ENCODE measurements around the gene FGD4. TPM values are rescaled to one million over a fixed set of nuclear protein-coding genes. Genes with fewer than 3 reads are reported as not detected.

The FGD4 gene
- total and polyA plus RNA-seq, 4 donors: 16.2 to 49.0 (median 26.7) TPM

DNA sequence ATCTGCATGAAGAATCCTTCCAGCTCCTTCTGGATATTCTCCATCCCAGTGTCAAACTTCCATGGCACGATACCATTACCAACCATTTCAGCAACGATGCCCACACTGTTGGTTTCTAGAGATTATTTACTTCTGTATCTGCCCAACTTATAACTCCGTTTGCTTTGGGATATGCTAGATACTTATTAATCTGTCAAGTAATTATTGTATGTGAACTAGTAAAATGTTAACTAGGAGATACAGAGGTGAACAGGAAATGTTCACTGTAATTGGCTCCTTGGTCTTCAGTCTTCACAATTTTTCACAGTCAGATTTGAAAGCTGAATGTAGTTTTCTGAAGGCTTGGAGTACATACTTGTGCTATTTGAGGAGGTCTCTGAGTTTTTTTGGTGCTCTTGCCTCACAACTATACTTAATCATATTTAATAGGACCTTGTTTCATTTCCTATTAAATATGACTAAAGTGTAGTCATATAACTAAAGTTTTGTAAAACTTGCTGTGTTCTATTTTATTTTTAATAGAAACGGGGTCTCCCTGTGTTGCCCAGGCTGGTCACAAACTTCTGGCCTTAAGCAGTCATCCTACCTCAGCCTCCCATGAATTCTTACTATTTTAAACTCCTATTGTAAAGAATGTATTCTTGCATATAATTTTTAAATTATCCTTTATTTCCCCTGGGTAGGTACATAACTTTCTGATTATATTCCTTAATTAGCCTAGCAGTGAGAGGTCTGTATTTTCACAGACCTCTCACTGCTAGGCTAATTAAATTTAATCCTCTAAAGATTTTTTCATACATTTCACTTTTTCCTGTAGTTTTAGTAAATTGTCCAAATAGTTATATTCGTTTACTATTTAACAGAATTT, 79.7 kb downstream of the FGD4 start:
- DNase-seq (ENCODE audit: low read depth in 4 of 6, low spot score in 6 of 6): peak in 1 of 6 donors; percentile 81
- Histone ChIP-seq H3K36me3 (ENCODE audit: control insufficient read depth, insufficient read depth, low read length) (no peaks in the 10 kb centered on the region), H3K27me3 (ENCODE audit: control insufficient read depth, insufficient read depth, low read length) (no peaks in the 10 kb centered on the region), H3K4me3 (ENCODE audit: low read depth, low read length) (no peak overlapping the region), H3K27ac (ENCODE audit: low read depth, low read length) (no peak overlapping the region), H3K4me1 (ENCODE audit: control insufficient read depth, insufficient read depth, low read length) (no peaks in the 10 kb centered on the region), H3K9me3 (ENCODE audit: control insufficient read depth, insufficient read depth, low read length) (no peaks in the 10 kb centered on the region)
- no CpG with 5 or more reads among the region's 5 CpGs for WGBS (ENCODE audit: insufficient coverage)

DNA sequence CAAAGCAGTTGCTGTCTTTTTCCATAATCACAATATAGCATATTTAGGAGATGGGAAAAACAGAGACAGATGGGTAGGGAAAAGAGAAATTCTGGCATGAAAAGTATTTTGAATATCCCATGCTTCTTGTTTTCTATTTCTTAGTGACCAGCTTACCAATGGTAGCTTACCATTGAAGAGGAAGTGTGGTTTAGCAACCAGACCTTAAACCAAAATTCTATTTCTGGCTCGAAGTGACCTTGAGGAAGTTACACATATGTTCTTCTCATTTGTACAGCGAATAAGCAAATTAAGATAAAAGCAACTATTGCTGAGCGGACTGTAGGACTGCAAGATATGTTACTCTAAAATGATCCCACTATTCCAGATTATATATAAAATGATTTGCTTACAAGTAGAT, 82.9 kb downstream of the FGD4 start:
- no peak overlapping the region for H3K27ac ChIP-seq (ENCODE audit: low read depth, low read length)
- no peak overlapping the region for H3K4me3 ChIP-seq (ENCODE audit: low read depth, low read length)
- no CpG with 5 or more reads among the region's 3 CpGs for WGBS (ENCODE audit: insufficient coverage)
- no peaks in the 10 kb centered on the region for H3K9me3 ChIP-seq (ENCODE audit: control insufficient read depth, insufficient read depth, low read length)
- H3K4me1 ChIP-seq (ENCODE audit: control insufficient read depth, insufficient read depth, low read length): no peaks in the 10 kb centered on the region
- H3K36me3 ChIP-seq (ENCODE audit: control insufficient read depth, insufficient read depth, low read length): no peaks in the 10 kb centered on the region
- peak in 1 of 6 donors; percentile 32 for DNase-seq (ENCODE audit: low read depth in 4 of 6, low spot score in 6 of 6)
- no peaks in the 10 kb centered on the region for H3K27me3 ChIP-seq (ENCODE audit: control insufficient read depth, insufficient read depth, low read length)

DNA sequence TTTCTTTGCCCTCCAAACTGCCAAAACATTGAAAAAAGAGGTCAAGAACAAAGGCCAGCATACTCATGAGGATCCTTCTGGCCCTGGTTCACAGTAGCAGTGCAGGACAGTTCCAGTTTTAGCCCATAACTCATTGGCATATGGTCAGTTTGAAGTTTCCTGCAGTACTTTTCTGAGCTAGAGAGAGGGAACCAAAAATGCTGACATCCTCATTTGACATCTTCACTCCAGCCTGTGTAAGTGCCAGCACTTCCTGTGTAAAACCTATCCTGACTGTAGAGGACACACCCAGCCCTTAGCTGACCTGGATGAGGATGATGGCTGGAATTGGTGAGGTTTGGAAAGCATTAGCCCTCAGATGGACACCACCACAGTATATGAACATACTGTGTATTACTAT, 84.1 kb downstream of the FGD4 start:
- Histone ChIP-seq H3K4me1 (ENCODE audit: control insufficient read depth, insufficient read depth, low read length) (no peaks in the 10 kb centered on the region), H3K36me3 (ENCODE audit: control insufficient read depth, insufficient read depth, low read length) (no peaks in the 10 kb centered on the region), H3K9me3 (ENCODE audit: control insufficient read depth, insufficient read depth, low read length) (no peaks in the 10 kb centered on the region), H3K27ac (ENCODE audit: low read depth, low read length) (no peak overlapping the region), H3K27me3 (ENCODE audit: control insufficient read depth, insufficient read depth, low read length) (no peaks in the 10 kb centered on the region), H3K4me3 (ENCODE audit: low read depth, low read length) (no peak overlapping the region)
- no peak for DNase-seq (ENCODE audit: low read depth in 4 of 6, low spot score in 6 of 6)

DNA sequence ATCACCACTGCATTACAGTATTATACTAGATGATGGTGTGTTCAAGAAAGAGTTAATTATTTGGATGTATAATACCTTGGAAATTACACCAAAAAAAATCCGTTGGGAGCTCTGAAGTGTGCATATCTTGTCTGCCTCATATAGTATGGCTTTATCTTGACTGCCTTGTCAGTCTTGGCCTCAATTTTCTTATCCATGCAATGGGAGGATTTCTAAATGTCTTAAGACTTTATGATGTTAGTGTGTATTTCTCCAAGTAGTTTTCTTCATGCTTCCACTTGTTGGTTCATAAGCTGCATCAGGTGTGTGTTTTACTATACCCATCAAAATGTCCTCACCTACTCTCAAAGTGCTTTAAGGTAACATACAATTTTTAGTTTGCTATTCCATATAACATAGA, 84.6 kb downstream of the FGD4 start:
- Histone ChIP-seq H3K36me3 (ENCODE audit: control insufficient read depth, insufficient read depth, low read length) (no peaks in the 10 kb centered on the region), H3K27me3 (ENCODE audit: control insufficient read depth, insufficient read depth, low read length) (no peaks in the 10 kb centered on the region), H3K27ac (ENCODE audit: low read depth, low read length) (no peak overlapping the region), H3K4me3 (ENCODE audit: low read depth, low read length) (no peak overlapping the region), H3K9me3 (ENCODE audit: control insufficient read depth, insufficient read depth, low read length) (no peaks in the 10 kb centered on the region), H3K4me1 (ENCODE audit: control insufficient read depth, insufficient read depth, low read length) (no peaks in the 10 kb centered on the region)
- DNase-seq (ENCODE audit: low read depth in 4 of 6, low spot score in 6 of 6): no peak
- WGBS (ENCODE audit: insufficient coverage): no CpG with 5 or more reads among the region's 1 CpG

DNA sequence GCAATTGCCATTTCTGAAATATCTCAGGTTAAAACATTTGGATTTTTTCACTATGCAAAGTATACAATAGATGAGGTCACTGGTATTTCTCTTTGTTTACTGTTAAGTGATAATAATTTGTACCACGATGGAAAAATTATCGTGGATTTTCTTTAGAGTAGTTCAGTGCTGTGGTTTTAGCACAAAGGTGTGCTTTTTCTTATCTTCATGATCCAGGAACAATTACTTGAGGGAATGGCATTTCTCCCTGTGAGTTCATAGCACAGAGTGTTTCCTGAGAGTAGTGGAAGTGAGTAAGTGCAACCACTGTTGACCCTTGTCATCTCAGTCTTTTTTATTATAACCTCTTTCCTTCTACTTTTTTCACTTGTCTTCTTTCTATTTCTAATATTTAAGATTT, 86.8 kb downstream of the FGD4 start:
- Histone ChIP-seq H3K27ac (ENCODE audit: low read depth, low read length) (no peak overlapping the region), H3K36me3 (ENCODE audit: control insufficient read depth, insufficient read depth, low read length) (no peaks in the 10 kb centered on the region), H3K9me3 (ENCODE audit: control insufficient read depth, insufficient read depth, low read length) (no peaks in the 10 kb centered on the region), H3K27me3 (ENCODE audit: control insufficient read depth, insufficient read depth, low read length) (no peaks in the 10 kb centered on the region), H3K4me1 (ENCODE audit: control insufficient read depth, insufficient read depth, low read length) (no peaks in the 10 kb centered on the region), H3K4me3 (ENCODE audit: low read depth, low read length) (no peak overlapping the region)
- WGBS (ENCODE audit: insufficient coverage): 100% methylated on average over 1 of the region's 2 CpGs
- DNase-seq (ENCODE audit: low read depth in 4 of 6, low spot score in 6 of 6): no peak

DNA sequence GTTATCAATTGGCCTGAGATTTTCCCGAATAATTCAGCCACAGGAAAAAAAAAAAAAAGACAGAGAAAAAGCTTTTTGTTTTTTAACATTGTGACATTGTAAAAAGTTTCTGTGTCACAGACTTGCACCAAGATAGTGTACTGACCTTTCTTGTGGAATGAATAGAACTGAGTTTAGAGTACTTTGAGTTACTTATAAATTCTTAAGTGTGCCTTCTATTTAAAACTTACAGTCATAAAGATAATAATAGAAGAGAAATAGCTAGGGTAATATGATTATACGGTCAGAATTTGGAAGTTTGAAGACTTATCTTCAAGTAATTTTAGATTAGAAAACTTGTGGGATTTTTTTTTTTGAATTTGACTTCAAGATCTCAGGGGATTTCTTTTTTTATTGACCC, 88.8 kb downstream of the FGD4 start:
- no peaks in the 10 kb centered on the region for H3K4me1 ChIP-seq (ENCODE audit: control insufficient read depth, insufficient read depth, low read length)
- DNase-seq (ENCODE audit: low read depth in 4 of 6, low spot score in 6 of 6): no peak
- no peak overlapping the region for H3K27ac ChIP-seq (ENCODE audit: low read depth, low read length)
- no peaks in the 10 kb centered on the region for H3K9me3 ChIP-seq (ENCODE audit: control insufficient read depth, insufficient read depth, low read length)
- no CpG with 5 or more reads among the region's 2 CpGs for whole genome bisulfite sequencing (ENCODE audit: insufficient coverage)
- no peaks in the 10 kb centered on the region for H3K36me3 ChIP-seq (ENCODE audit: control insufficient read depth, insufficient read depth, low read length)
- H3K27me3 ChIP-seq (ENCODE audit: control insufficient read depth, insufficient read depth, low read length): no peaks in the 10 kb centered on the region
- H3K4me3 ChIP-seq (ENCODE audit: low read depth, low read length): no peak overlapping the region

DNA sequence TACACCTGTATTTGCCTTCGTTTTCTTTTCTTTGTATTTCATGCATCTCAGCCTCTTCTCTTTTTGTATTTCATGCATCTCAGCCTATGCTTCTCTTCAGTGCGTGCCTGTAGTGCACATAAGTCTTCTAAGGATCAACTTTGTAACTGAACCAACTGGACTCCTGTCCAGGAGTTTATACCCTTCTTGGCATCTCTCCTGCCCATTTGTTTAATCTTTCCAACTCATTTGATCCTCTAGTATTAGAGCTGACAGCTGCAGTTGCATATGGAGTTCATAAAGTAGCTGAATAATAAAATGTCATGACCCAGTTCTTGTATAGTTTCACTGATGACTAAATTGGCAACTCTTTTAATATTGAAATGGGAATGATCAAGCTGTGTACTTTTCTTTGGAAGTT, 89.7 kb downstream of the FGD4 start:
- no peaks in the 10 kb centered on the region for H3K27me3 ChIP-seq (ENCODE audit: control insufficient read depth, insufficient read depth, low read length)
- no peaks in the 10 kb centered on the region for H3K4me1 ChIP-seq (ENCODE audit: control insufficient read depth, insufficient read depth, low read length)
- no peak overlapping the region for H3K27ac ChIP-seq (ENCODE audit: low read depth, low read length)
- DNase-seq (ENCODE audit: low read depth in 4 of 6, low spot score in 6 of 6): no peak
- no peak overlapping the region for H3K4me3 ChIP-seq (ENCODE audit: low read depth, low read length)
- no peaks in the 10 kb centered on the region for H3K36me3 ChIP-seq (ENCODE audit: control insufficient read depth, insufficient read depth, low read length)
- 50% methylated on average over 1 of the region's 2 CpGs for WGBS (ENCODE audit: insufficient coverage)
- no peaks in the 10 kb centered on the region for H3K9me3 ChIP-seq (ENCODE audit: control insufficient read depth, insufficient read depth, low read length)

DNA sequence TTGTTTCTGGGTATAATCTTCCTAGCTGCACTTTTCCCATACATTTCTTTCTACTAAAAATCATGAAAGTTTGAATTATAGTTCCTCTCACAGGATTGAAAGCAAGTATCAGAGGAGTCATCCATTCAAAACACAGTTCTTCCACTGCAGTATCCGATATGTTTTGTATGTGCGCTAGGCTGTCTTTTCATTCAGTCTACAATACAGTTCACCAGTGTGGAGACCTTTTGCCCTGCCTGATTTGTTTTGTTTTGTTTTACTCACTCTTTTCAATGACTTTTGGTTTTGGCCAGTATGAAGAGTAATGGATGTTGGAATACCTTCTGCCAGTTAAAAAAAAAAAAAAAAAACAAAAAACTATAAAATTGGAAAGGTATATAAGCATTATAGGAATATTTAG, 91.4 kb downstream of the FGD4 start:
- H3K9me3 ChIP-seq (ENCODE audit: control insufficient read depth, insufficient read depth, low read length): no peaks in the 10 kb centered on the region
- no peak overlapping the region for H3K27ac ChIP-seq (ENCODE audit: low read depth, low read length)
- no peak for DNase-seq (ENCODE audit: low read depth in 4 of 6, low spot score in 6 of 6)
- no CpG with 5 or more reads among the region's 2 CpGs for WGBS (ENCODE audit: insufficient coverage)
- no peaks in the 10 kb centered on the region for H3K4me1 ChIP-seq (ENCODE audit: control insufficient read depth, insufficient read depth, low read length)
- H3K27me3 ChIP-seq (ENCODE audit: control insufficient read depth, insufficient read depth, low read length): no peaks in the 10 kb centered on the region
- no peaks in the 10 kb centered on the region for H3K36me3 ChIP-seq (ENCODE audit: control insufficient read depth, insufficient read depth, low read length)
- H3K4me3 ChIP-seq (ENCODE audit: low read depth, low read length): no peak overlapping the region

DNA sequence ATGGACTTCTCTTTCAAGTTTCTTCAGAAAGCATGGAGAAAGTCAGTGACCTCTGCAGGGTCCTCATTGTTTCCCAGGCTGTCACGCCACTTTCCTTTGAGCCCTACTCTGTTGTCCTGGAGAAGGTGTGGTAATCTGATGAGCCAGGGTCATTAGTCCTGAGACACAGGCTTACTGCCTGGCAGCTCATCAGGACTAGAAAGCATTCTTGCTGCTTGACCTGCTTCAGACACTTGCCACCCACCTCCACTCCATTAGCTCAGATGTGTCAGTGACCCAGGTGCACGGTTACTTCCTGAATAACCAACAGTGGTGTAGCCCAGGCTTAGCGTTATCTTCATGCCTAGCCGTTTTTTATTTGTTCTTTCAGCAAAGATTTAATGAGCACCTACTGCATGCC, 93.9 kb downstream of the FGD4 start:
- Histone ChIP-seq H3K27me3 (ENCODE audit: control insufficient read depth, insufficient read depth, low read length) (no peaks in the 10 kb centered on the region), H3K9me3 (ENCODE audit: control insufficient read depth, insufficient read depth, low read length) (no peaks in the 10 kb centered on the region), H3K36me3 (ENCODE audit: control insufficient read depth, insufficient read depth, low read length) (no peaks in the 10 kb centered on the region), H3K4me1 (ENCODE audit: control insufficient read depth, insufficient read depth, low read length) (no peaks in the 10 kb centered on the region), H3K4me3 (ENCODE audit: low read depth, low read length) (no peak overlapping the region), H3K27ac (ENCODE audit: low read depth, low read length) (no peak overlapping the region)
- WGBS (ENCODE audit: insufficient coverage): 68% methylated on average over 4 of the region's 4 CpGs
- DNase-seq (ENCODE audit: low read depth in 4 of 6, low spot score in 6 of 6): no peak

DNA sequence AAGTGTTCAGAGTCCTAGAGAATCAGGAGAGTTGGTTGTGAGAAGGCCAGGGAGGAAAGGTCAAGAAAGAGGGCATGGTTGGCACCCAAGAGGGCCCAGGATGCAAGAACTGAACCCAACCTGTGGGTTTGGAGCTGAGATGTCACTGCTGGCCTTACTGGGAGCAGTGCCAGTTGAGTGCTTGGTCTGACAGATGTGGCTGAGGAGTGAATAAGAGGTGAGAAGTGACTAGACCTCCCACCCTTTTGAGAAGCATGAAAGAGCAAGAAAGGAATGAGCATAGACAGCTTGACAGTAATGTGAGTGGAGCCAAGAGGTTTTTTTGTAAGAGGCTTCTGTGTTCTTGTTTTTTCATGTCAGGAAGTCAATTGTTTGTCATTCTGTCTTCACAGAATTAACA, 95.3 kb downstream of the FGD4 start:
- DNase-seq (ENCODE audit: low read depth in 4 of 6, low spot score in 6 of 6): no peak
- Histone ChIP-seq H3K4me1 (ENCODE audit: control insufficient read depth, insufficient read depth, low read length) (no peaks in the 10 kb centered on the region), H3K36me3 (ENCODE audit: control insufficient read depth, insufficient read depth, low read length) (no peaks in the 10 kb centered on the region), H3K9me3 (ENCODE audit: control insufficient read depth, insufficient read depth, low read length) (no peaks in the 10 kb centered on the region), H3K4me3 (ENCODE audit: low read depth, low read length) (no peak overlapping the region), H3K27me3 (ENCODE audit: control insufficient read depth, insufficient read depth, low read length) (no peaks in the 10 kb centered on the region), H3K27ac (ENCODE audit: low read depth, low read length) (no peak overlapping the region)

Measured in spinal cord (tissue), 10 donors.